Measurements from ENCODE around the gene AUP1. TPM values are rescaled to one million over a fixed set of nuclear protein-coding genes. Genes with fewer than 3 reads are reported as not detected.

Gene AUP1
- total and polyA plus RNA-seq, 9 of the 15 experiments (the other 6 are each of a cell fraction or from before 2014, with no cell fraction given): 70.7 to 245 (median 165) TPM

GRCh38 chr2:74566754-74567085 lies 37.2 kb upstream of the AUP1 start:
- Histone ChIP-seq H3K27me3 (ENCODE audit: control insufficient read depth in 2 of 2, insufficient read depth in 2 of 2, low read length in 2 of 2) (peaks cover 0 to 6% of the 10 kb centered on the region in 2 experiments; a peak in 2 of 5 replicates), H3K9ac (ENCODE audit: insufficient read depth in 1 of 2, low read depth in 2 of 2, low read length in 2 of 2) (no peak overlapping the region), H3K27ac (ENCODE audit: extremely low read depth, low read depth, low read length) (no peak overlapping the region), H3K4me1 (replicated peaks in 1 of 2; ENCODE audit: control insufficient read depth in 2 of 2, insufficient read depth in 2 of 2, low read length in 2 of 2) (peaks cover 0 to 3% of the 10 kb centered on the region in 2 experiments; a peak in 2 of 5 replicates), H3K36me3 (ENCODE audit: control insufficient read depth, insufficient read depth, low read length) (no peaks in the 10 kb centered on the region), H4K20me1 (replicated peaks; ENCODE audit: control insufficient read depth, insufficient read depth, low read length) (no peaks in the 10 kb centered on the region), H3K4me3 (no peak overlapping the region), H3K4me2 (ENCODE audit: insufficient read depth, low read length) (no peak overlapping the region), H3K9me3 (replicated peaks; ENCODE audit: control insufficient read depth, insufficient read depth, low read depth, low read length) (no peaks in the 10 kb centered on the region), H3K79me2 (ENCODE audit: control insufficient read depth, insufficient read depth, low read length) (no peaks in the 10 kb centered on the region), H2AFZ (ENCODE audit: low read depth, low read length) (no peak overlapping the region), H3K9me1 (ENCODE audit: control insufficient read depth, insufficient read depth, low read length) (no peaks in the 10 kb centered on the region)
- DNase-seq (ENCODE audit: extremely low read depth in 1 of 4, low spot score in 3 of 4) (no peak), ATAC-seq (no peak), FAIRE-seq (no peak)
- BruUV-seq (replicated peaks): no TSS peak
- intact Hi-C loops (cut with micrococcal nuclease) (no loop called here), in situ Hi-C loops (cut with MboI) (no loop called here)
- ChIA-PET CTCF (ENCODE audit: low intra/inter-chr PET ratio) (no interaction called here), POLR2A (interaction anchor here (0.6 to 1.1 kb wide), 3 partner anchors 12 to 101 kb away, joined by 3 read pairs; partner anchors contain the start of gene MOGS)
- TF ChIP-seq PCBP1 (IDR thresholded peaks at IDR 0.05; ENCODE audit: low read depth, low read length, poor library complexity, severe bottlenecking): no peak
- no peak for TF ChIP-seq HDAC6 (IDR thresholded peaks at IDR 0.05; ENCODE audit: low read depth, low read length)
- no peak for TF ChIP-seq STAG1 (CRISPR knock-in tag; IDR thresholded peaks at IDR 0.05; ENCODE audit: borderline replicate concordance)
- no peak for TF ChIP-seq KDM5B (IDR thresholded peaks at IDR 0.05; ENCODE audit: insufficient replicate concordance, low read depth, low read length)
- no peak for TF ChIP-seq ILF3 (IDR thresholded peaks at IDR 0.05; ENCODE audit: borderline replicate concordance)
- no peak for TF ChIP-seq HES1 (IDR thresholded peaks at IDR 0.05; ENCODE audit: low read depth)
- no peak for TF ChIP-seq C11orf30 (IDR thresholded peaks at IDR 0.05; ENCODE audit: low read depth)
- TF ChIP-seq HDAC1 (IDR thresholded peaks at IDR 0.05): no peak
- TF ChIP-seq POLR2A (conservative IDR thresholded peaks at IDR 0.05): no peak
- TF ChIP-seq TAF7 (tag; IDR thresholded peaks at IDR 0.05): no peak
- TF ChIP-seq ZNF12 (CRISPR knock-in tag; IDR thresholded peaks at IDR 0.05): no peak
- TF ChIP-seq ZC3H4 (CRISPR knock-in tag; IDR thresholded peaks at IDR 0.05; ENCODE audit: borderline replicate concordance): no peak
- TF ChIP-seq PHF21A (IDR thresholded peaks at IDR 0.05; ENCODE audit: borderline replicate concordance, low read depth): no peak
- no peak for TF ChIP-seq JUND (IDR thresholded peaks at IDR 0.05; ENCODE audit: borderline replicate concordance, low read depth, low read length)
- TF ChIP-seq JUND (tag; IDR thresholded peaks at IDR 0.05; ENCODE audit: borderline replicate concordance, low read depth, low read length): no peak
- TF ChIP-seq CBFA2T2 (conservative IDR thresholded peaks at IDR 0.05): no peak
- TF ChIP-seq ZNF282 (CRISPR knock-in tag; IDR thresholded peaks at IDR 0.05): no peak
- TF ChIP-seq POLR3G (IDR thresholded peaks at IDR 0.05; ENCODE audit: extremely low read depth, insufficient read length, insufficient replicate concordance): no peak
- no peak for TF ChIP-seq DEAF1 (CRISPR knock-in tag; IDR thresholded peaks at IDR 0.05)
- TF ChIP-seq ZNF589 (CRISPR knock-in tag; IDR thresholded peaks at IDR 0.05; ENCODE audit: low read depth): no peak
- no peak for TF ChIP-seq ZNF696 (CRISPR knock-in tag; conservative IDR thresholded peaks at IDR 0.05)

Data from K562 (cell line).